Renal cortical epithelial cell (primary cell): ENCODE data around the gene GLT8D1. TPM values are rescaled to one million over a fixed set of nuclear protein-coding genes. Genes with fewer than 3 reads are reported as not detected.
A peak's percentile ranks its signal among the peaks of the same experiment; 100 is the strongest.

Experiments
- DNase-seq: peaks from one replicate; pipeline ENCODE4 v3.0.0-alpha.2; 2011; ENCODE audit warnings: low read depth
- total RNA-seq: library from RNA; depleted of rRNA; stranded (reverse); fragments of >200 nt; gene quantifications from 2 replicates; pipeline ENCODE4 v1.2.3, GENCODE V29; 2014

The GLT8D1 gene
- total RNA-seq, 1 donor from 2014 or later, result 133 TPM

GRCh38 chr3:52712291-52713212, 7.0 kb upstream of the GLT8D1 start:
- no peak for DNase-seq

- no peak for DNase-seq
Measured at GRCh38 chr3:52710512-52710911, 4.9 kb upstream of the GLT8D1 start.

DNA sequence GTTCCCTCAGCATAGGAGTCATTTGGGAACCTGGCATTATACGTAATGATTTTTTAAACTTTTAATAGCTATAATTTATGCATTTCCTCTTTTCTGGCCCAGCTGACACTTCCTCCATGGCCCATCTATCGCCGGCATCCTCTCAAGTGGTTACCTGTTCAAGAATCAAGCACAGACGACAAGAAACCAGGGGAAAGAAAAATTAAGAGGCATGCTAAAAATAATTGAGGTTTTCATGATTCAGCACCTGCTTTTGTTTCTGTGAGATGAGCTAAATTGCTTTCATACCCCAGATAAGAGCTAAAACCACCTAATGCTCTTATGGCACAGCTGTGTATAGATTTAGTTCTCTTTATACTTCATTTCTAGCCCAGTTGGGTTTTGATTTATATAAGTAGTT, 2.0 kb upstream of the GLT8D1 start:
- DNase-seq, result no peak

DNA sequence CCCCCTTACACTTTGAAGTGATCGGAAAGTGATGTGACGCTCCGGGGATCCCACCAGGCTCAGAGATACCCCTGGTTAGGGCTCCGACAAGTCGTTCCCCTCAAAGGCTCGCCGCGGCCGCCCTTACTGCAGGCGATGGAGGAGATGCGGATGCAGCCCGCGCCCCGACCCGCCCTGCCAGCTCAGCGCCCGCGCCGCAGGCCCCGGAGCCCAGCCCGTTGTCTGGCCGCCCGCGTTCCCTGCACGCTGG, 228 bp downstream of the GLT8D1 start:
- no peak for DNase-seq

DNA sequence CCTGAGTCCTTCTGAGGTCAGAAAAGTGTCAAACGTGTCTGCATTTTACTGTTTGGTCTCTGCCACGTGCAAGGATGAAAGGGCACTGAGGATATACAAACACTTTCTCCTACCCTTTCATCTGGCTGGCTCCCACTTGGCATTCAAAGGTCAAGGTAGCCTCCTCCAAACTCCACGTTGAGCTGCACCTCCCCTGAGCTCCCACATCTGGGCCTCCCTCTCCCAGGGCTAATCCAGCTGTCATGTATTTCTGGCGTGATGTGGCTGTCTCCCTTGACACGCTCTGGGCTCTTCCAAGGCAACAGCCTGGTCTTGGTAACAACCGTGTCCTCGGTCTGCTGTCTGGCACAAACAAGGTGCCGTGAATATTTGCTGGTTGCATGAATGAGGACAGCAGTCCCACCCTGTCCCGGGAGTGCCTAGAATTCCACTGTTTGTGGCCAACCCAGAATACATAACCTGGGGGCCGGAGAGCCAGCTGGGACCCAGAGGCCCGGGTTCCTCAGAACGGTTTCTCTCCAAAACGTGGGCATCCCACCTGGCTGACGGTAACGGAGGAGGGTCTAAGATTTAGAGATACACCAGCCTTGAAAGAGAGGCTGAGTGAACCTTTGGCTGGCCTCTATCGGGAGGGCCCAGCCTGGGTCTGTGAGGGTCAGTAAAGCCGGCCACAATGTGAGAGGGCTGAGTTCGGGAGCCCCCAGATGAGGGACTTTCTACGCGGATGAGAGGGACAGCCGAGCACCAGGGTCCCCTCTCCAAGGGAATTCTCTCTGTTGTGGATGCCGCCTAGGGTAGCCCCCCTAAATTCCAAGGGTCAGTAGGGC, 767 bp downstream of the GLT8D1 start:
- peak; percentile 46 for DNase-seq

DNA sequence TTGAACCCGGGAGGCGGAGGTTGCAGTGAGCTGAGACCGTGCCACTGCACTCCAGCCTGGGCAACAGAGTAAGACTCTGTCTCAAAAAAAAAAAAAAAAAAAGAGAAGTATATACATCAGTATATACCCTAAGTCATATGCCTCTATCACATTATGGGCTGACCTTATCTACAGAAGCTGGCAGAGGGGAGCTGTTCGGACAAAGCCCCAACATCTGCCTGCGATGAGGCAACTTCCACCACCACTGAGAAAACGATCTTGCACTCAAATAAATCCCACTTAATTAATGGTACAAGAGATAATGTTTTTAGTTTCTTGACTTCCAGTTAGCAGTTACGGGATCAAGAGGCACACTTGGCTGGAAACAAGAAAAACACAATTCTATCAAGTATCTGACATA, 2.2 kb downstream of the GLT8D1 start:
- no peak for DNase-seq

GRCh38 chr3:52697632-52697965, 8.0 kb downstream of the GLT8D1 start:
- no peak for DNase-seq

DNA sequence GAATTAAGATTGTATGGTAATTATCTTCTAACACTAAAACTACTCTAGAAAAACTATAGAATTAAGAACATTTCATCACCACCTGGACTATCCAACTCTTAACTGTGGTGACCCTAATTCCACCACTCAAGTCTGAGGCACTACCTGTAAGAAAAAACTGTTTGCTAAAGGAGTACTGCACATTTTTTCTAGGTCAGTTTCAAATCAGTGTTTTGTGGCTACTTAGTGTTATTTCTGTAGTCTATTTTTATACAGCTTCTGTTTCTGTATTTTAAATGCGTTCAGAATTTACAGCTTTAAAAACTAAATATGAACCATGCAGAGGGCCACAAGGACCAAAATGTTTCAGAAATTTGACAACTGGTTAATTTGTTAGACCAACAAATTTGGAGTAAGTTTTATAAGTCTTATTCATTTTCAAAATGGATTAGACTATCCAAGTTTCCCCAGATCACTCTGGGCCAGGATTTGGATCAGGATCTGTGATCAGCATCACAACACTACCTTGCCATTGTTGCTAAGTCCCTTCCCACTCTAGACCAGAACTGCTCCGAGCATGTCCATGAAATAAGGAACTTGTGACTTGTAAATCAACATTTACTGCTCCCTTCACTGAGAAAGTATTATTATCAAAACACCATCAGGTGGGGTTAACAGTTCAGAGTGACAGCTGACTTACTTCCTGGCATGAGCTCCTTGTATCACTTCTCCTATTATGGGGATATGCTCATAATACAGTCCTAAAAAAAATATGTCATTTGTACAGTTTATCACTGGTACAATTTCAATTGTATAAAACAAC, 8.6 kb downstream of the GLT8D1 start:
- DNase-seq, result no peak

DNA sequence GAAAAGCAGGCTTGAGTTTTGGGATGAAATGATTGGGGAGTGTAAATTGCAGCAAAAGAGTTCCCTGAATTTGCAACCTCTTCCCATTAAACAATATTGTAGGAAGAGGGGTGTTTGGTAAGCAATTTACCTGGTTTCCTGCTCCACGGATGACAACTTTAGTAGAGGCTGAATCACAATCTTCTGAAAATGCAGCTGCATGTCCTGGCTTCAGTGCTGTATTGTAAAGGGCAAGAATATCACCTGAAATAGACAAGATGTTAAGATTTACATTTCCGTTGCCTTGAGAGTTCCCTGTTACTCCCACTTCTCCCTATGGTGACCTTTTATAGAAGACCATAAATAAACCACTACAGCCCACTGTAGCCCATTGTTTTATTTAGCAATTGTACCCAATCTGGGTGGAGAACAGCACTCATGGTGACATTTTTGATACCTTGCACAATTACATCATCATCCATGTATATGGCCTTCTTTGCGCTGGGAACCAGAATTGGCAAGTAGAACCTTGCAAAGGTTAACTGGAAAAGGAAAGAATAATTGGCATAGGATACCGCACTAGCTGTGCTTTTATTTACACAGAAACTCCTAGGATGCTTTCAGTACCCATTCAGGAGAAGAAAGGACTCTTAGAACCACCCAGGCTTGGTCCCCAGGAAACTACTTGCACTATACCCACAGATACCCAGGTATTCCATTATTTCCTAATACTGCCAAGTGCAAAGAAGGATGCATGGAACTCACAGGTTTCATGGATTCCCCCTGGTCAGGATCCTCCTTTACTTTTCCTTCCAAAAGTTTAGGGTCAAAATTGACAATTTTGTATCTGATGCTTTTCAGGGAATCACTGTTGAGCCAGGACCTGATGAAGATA, 9.6 kb downstream of the GLT8D1 start:
- DNase-seq, result no peak

DNA sequence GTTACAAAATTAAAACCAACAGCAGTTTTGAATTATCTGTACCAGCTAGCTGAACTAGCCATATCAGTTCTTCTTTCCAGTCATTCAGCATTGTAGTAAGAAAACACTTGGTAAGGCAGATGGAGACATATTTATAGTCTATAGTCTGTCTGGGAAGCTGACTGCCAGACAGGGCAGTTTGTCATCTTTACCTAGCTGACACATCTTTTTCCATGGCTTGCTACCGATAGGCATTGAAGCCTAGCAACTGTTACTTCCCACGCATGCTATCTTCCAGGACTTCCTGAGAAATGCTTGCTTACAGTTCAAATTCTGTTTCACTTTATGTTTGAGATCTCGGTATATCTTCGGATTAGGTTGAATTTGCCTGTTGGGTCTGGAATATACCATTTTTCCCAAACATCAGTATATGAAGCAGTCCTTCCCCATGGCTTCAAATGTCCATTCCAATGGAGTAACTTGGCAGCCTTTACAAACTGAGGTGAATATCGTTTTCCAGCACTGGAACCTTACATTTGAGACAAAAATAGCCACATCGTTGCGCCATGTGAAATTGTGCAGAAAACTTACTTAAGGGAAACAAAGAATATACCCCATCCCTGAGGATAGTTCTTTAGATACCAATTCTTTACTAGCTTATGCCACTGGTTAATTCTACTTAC, 10.9 kb downstream of the GLT8D1 start:
- DNase-seq, result no peak

- no peak for DNase-seq
Measured at GRCh38 chr3:52693071-52693470, 12.5 kb downstream of the GLT8D1 start.

GRCh38 chr3:52690560-52690959, 15.0 kb downstream of the GLT8D1 start:
- DNase-seq, result no peak

GRCh38 chr3:52689151-52689550, 16.4 kb downstream of the GLT8D1 start:
- DNase-seq, result no peak

DNA sequence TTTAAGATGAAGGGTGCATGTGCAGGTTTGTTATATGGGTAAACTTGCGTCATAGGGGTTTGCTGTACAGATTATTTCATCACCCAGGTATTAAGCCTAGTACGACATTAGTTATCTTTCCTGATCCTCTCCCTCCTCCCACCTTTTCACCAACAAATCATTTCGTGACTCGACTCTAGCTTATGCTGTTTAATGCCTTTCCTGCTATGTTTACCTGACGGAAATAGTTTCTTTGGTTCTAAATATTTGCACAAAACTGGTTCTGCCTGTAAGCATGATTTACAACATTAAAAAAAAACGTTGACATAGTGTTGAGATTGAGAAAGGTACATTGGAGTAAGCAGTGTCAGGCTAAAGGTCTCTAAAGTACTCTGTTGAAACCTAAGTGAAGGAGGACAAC, 17.3 kb downstream of the GLT8D1 start:
- DNase-seq, result no peak

DNA sequence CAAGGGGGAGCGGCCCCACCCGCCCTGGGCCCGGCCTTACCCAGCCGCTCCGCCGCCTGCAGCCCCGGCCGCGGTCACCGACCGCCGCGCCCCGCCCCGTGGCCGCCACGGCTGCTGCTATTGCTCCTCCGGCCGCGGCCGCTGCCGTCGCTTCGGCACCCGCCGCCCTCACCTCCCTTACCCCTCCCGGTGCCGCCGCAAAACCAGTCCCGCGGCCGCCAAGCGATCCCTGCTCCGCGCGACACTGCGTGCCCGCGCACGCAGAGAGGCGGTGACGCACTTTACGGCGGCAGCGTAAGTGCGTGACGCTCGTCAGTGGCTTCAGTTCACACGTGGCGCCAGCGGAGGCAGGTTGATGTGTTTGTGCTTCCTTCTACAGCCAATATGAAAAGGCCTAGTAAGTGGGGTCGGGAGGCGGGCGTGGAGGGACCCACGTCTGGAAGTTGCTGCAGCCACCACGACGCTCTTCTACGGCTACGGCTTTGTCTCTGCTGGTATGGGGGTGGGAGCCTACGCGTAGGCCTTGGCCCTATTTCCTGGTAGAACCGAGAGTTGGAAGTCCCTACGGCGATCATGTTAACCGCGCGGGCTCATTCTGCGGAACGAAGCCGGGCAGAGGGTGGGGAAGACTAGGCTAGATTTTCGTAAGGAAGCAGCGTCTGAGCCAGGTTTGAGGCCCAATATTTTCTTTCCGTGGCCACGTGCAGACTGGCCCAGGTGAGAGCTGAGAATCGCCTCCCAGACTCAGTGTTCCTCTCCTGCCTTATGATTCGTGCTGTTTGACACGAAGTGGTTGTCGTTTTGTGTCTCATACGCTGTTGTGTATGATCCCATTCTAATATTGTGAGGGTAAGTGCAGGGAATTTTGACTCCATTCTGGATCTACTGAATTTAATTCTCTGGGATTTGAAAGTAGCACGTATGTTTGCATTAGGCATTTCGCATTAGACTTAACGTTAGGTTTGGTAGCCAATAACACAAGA, 19.6 kb downstream of the GLT8D1 start, which contains the start of the genes GNL3 and PBRM1:
Gene GNL3, plus strand, starts transcription at position 324 of the 983 bp plus-strand sequence. Its CDS starts 61 bp downstream, at position 385.
Gene PBRM1, minus strand, starts transcription at position 205 of the 983 bp plus-strand sequence.
- DNase-seq, result peak; percentile 87

GRCh38 chr3:52685285-52685708, 20.3 kb downstream of the GLT8D1 start:
- DNase-seq, result no peak

DNA sequence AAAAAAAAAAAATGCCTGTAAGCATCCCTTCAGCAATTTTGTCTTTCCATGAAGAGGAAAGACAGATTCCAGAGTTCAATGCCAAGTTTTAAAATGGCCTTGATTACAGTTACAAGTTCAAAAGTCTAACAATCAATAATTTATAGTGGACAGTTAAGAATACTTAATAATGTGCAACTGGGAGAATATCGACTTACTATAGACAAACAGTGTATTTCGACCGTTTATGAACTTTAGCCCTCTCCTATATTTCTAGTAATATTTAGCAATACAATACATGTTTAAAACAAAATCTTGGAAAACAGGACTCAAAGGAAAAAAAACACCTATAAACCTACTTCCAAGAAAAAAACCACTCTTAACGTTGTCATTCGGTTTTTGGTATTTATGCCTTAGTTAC, 21.4 kb downstream of the GLT8D1 start:
- DNase-seq, result no peak

DNA sequence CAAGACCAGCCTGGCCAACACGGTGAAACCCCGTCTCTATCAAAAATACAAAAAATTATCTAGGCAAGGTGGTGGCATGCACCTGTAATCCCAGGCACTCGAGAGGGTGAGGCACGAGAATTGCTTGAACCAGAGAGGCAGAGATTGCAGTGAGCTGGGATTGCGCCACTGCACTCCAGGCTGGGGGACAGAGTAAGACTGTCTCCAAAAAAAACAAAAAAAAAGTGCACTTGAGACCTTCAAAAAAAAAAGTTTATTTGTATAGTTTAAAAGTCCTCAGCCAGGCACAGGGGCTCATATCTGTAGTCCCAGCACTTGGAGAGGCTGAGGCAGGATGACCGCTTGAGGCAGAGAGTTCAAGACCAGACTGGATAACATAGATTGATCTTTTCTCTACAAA, 22.0 kb downstream of the GLT8D1 start:
- no peak for DNase-seq

DNA sequence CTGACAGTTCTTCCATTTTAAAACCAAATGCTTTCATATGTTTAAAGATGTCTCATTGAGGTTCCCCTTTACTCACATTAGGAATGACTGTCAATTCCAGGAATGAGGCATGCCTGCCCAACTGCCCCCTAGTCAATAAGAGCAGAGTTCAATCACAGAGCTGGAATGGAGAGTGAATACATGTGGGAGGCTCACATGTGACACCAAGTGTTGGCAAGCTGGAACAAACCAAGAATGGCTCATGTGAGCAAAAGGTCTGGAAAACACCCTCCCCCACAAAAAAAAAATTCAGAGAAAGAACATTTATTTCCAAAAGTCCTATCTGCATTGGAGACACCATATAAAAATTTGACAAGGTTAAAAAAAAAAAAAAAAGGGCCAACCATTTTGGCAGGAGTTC, 23.6 kb downstream of the GLT8D1 start:
- DNase-seq, result peak; percentile 92
